NB4 (cell line): Measurements from ENCODE around the gene ATL1.
A peak's percentile ranks its signal among the peaks of the same experiment; 100 is the strongest.
"Not testable (repeated sequence)": the region's sequence is repeated elsewhere in the genome, so short reads cannot be mapped to it uniquely, and the experiment has no call there.

Experiments used
- DNase-seq: peaks from one replicate; pipeline ENCODE4 v3.0.0; 2010; ENCODE audit warnings: low read depth
- H3K4me3 ChIP-seq: one replicate; pipeline ENCODE4 v1.5.1; 2011; ENCODE audit warnings: mild to moderate bottlenecking, low read depth, low read length, moderate library complexity
- CTCF ChIP-seq: IDR thresholded peaks from one replicate; pipeline ENCODE4 v1.5.1; 2012; ENCODE audit warnings: low read depth, low read length
- MYC ChIP-seq: IDR thresholded peaks from 2 replicates; pipeline ENCODE4 v1.6.1; 2011; ENCODE audit warnings: low read depth, low read length
- POLR2A ChIP-seq: IDR thresholded peaks from 2 replicates; pipeline ENCODE4 v1.6.1; 2011; ENCODE audit warnings: mild to moderate bottlenecking; ENCODE audit not compliant: insufficient read length; ENCODE audit errors: extremely low read depth
- TF ChIP-seq, protein P1 (sequence below): IDR thresholded peaks from 2 replicates; pipeline ENCODE4 v1.6.1; 2011; ENCODE audit warnings: low read depth, low read length

The ATL1 gene

GRCh38 chr14:50542941-50543418, 17.0 kb upstream of the ATL1 start:
- TF ChIP-seq POLR2A, result no peak
- TF ChIP-seq CTCF, result peak; percentile 61
- no peak overlapping the region for H3K4me3 ChIP-seq
- DNase-seq, result peak; percentile 69

- H3K4me3 ChIP-seq, result no peak overlapping the region
- TF ChIP-seq, protein P1, sequence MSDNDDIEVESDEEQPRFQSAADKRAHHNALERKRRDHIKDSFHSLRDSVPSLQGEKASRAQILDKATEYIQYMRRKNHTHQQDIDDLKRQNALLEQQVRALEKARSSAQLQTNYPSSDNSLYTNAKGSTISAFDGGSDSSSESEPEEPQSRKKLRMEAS, result no peak
- TF ChIP-seq POLR2A (no peak), CTCF (no peak), MYC (no peak)
- DNase-seq, result no peak
Observed at GRCh38 chr14:50544911-50545310, 15.0 kb upstream of the ATL1 start.

DNA sequence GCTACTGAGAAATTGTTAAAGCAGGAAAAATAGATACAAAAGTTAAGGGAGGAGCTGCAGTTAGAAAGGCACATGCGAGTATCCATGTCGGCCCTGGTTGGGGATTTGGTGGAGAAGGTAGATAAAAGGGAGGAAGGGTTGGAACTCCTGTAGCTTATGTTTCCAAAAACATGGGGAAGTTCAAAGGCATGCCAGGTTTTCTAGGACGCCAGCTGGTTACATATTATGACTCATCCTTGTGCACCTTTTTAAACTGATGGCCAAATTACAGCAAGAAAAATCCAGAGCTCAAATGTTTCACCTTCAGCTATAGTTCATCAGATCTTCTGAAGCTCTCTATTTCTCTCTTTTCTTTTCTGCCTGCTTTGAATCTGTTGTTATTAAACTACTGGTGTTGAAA, 14.3 kb upstream of the ATL1 start:
- DNase-seq, result no peak
- no peak overlapping the region for H3K4me3 ChIP-seq
- TF ChIP-seq POLR2A (no peak), CTCF (no peak), MYC (no peak)
- TF ChIP-seq, protein P1, result no peak

DNA sequence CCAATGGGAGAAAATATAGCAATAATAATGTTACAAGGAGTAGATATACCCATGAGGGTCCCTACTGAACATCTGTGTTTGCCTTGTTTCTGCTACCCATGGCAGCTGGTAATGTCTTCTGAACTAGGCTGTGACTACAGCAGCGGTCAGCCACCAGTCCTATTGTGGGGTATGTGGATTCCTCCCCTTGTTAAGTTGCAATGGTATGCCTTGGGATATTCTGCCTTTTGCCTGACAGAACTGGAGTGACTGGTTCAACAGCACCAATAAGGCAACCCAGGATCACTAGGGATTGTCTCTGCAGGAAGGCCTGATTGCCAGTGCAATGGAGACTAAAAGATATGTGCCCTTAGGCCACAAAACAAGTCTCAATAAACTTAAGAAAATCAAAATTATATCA, 9.7 kb upstream of the ATL1 start:
- DNase-seq, result no peak
- TF ChIP-seq CTCF (no peak), POLR2A (no peak), MYC (no peak)
- TF ChIP-seq, protein P1, result no peak
- no peak overlapping the region for H3K4me3 ChIP-seq

DNA sequence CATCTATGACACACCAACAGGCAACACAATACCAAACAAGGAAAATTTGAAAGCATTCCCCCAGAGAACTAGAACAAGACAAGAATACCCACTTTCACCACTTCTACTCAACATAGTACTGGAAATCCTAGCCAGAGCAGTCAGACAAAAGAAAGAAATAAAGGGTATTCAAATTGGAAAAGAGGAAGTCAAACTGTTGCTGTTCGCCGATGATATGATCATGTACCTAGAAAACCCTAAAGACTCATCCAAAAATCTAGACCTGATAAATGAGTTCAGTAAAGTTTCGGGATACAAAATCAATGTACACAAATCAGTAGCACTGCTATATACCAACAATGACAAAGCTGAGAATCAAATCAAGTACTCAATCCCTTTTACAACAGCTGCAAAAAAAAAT, 8.1 kb upstream of the ATL1 start:
- H3K4me3 ChIP-seq, result no peak overlapping the region
- TF ChIP-seq, protein P1, result no peak
- no peak for TF ChIP-seq POLR2A
- no peak for TF ChIP-seq MYC
- TF ChIP-seq CTCF, result no peak
- DNase-seq, result no peak

- H3K4me3 ChIP-seq, DNase-seq: not testable (repeated sequence)
Observed at GRCh38 chr14:50552796-50553195, 7.1 kb upstream of the ATL1 start.

DNA sequence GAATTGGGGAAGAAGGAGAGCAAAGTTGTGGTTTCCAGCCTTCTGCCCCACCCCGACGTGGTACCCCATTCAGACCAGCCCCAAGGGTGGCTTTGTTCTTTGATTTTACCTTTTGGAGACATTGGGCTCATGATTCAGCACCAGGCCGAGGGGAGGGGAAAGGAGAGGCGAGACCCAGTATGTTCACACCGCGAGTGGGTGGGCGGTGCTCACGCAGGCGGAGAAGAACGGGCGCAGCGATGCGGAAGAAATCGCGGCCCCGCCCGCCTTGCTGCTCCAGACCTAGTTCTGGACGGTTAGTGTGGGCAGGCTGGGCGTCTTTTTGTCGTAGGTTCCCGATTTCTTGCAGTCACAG, 963 bp downstream of the ATL1 start:
- H3K4me3 ChIP-seq, result peak overlapping the region; percentile 64
- no peak for TF ChIP-seq MYC
- TF ChIP-seq, protein P1, result no peak
- no peak for TF ChIP-seq CTCF
- TF ChIP-seq POLR2A, result no peak
- peak; percentile 91 for DNase-seq
